WTC11 (cell line): ENCODE measurements around the gene MSI2.

Experiments used
- MXD4 ChIP-seq: fragments of 250-450 bp; sonication (Bioruptor Pico); IDR thresholded peaks from 2 replicates; pipeline ENCODE4 v1.8.0; 2021; ENCODE audit warnings: mild to moderate bottlenecking, moderate library complexity, borderline replicate concordance
- TCF7 ChIP-seq: sonication (generic); formaldehyde crosslinking; IDR thresholded peaks from 2 replicates; pipeline ENCODE4 v1.8.0; 2022; ENCODE audit warnings: mild to moderate bottlenecking, low read depth, missing genetic modification reagents, moderate library complexity
- ZNF396 ChIP-seq: fragments of 250-450 bp; sonication (Bioruptor Pico); IDR thresholded peaks from 2 replicates; pipeline ENCODE4 v1.8.0; 2021; ENCODE audit warnings: mild to moderate bottlenecking, moderate library complexity, borderline replicate concordance
- TF ChIP-seq, protein P1 (sequence below): sonication (generic); formaldehyde crosslinking; IDR thresholded peaks from 2 replicates; pipeline ENCODE4 v1.8.1; 2022; ENCODE audit warnings: missing genetic modification reagents, borderline replicate concordance
- TF ChIP-seq, protein P2 (sequence below): fragments of 200-600 bp; IDR thresholded peaks from 2 replicates; pipeline ENCODE4 v1.8.0; 2022; ENCODE audit warnings: antibody characterized with exemption
- TF ChIP-seq, protein P3 (sequence below): sonication (generic); formaldehyde crosslinking; conservative IDR thresholded peaks from 2 replicates; pipeline ENCODE4 v1.8.1; 2022; ENCODE audit warnings: mild to moderate bottlenecking, missing genetic modification reagents
- TF ChIP-seq, protein P4 (sequence below): sonication (generic); formaldehyde crosslinking; IDR thresholded peaks from 2 replicates; pipeline ENCODE4 v1.8.1; 2023; ENCODE audit warnings: mild to moderate bottlenecking, missing genetic modification reagents, moderate library complexity

DNA sequence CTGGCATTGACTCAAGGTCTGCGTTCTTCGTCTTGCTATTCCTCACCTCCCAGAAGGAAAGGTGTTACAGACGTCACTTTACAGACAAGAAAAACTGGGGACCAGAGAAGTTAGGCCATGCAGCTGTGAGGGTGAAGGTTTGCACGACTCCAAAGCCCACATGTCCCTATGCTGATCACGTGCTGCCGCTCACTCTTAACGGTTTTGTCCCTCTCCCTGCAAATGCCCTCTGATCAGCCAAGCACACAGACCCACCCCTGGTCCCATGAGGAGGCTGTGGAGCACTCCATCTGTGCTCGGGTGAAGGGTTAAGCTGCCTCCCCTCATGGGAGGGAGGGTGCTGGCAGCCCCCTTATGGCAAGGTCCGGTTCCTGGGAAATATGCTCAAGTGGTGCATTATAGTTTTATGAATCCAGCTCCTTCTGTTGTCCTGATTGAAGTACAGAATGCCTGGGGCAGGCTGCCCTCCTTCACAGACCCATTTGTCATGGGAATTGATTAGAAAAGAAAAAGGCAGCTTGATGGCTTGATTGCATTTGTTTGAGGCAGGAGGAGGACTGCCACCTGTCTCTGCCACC lies 470.0 kb downstream of the MSI2 start:
- TF ChIP-seq, protein P1, sequence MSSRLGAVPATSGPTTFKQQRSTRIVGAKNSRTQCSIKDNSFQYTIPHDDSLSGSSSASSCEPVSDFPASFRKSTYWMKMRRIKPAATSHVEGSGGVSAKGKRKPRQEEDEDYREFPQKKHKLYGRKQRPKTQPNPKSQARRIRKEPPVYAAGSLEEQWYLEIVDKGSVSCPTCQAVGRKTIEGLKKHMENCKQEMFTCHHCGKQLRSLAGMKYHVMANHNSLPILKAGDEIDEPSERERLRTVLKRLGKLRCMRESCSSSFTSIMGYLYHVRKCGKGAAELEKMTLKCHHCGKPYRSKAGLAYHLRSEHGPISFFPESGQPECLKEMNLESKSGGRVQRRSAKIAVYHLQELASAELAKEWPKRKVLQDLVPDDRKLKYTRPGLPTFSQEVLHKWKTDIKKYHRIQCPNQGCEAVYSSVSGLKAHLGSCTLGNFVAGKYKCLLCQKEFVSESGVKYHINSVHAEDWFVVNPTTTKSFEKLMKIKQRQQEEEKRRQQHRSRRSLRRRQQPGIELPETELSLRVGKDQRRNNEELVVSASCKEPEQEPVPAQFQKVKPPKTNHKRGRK, result no peak
- TF ChIP-seq MXD4 (CRISPR knock-in tag), result no peak
- TF ChIP-seq, protein P2, sequence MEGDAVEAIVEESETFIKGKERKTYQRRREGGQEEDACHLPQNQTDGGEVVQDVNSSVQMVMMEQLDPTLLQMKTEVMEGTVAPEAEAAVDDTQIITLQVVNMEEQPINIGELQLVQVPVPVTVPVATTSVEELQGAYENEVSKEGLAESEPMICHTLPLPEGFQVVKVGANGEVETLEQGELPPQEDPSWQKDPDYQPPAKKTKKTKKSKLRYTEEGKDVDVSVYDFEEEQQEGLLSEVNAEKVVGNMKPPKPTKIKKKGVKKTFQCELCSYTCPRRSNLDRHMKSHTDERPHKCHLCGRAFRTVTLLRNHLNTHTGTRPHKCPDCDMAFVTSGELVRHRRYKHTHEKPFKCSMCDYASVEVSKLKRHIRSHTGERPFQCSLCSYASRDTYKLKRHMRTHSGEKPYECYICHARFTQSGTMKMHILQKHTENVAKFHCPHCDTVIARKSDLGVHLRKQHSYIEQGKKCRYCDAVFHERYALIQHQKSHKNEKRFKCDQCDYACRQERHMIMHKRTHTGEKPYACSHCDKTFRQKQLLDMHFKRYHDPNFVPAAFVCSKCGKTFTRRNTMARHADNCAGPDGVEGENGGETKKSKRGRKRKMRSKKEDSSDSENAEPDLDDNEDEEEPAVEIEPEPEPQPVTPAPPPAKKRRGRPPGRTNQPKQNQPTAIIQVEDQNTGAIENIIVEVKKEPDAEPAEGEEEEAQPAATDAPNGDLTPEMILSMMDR, result no peak
- TF ChIP-seq ZNF396 (CRISPR knock-in tag), result no peak
- TF ChIP-seq, protein P3, sequence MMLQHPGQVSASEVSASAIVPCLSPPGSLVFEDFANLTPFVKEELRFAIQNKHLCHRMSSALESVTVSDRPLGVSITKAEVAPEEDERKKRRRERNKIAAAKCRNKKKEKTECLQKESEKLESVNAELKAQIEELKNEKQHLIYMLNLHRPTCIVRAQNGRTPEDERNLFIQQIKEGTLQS (CRISPR knock-in tag), result no peak
- TF ChIP-seq, protein P4, sequence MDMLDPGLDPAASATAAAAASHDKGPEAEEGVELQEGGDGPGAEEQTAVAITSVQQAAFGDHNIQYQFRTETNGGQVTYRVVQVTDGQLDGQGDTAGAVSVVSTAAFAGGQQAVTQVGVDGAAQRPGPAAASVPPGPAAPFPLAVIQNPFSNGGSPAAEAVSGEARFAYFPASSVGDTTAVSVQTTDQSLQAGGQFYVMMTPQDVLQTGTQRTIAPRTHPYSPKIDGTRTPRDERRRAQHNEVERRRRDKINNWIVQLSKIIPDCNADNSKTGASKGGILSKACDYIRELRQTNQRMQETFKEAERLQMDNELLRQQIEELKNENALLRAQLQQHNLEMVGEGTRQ, result no peak
- no peak for TF ChIP-seq TCF7
